PFSK-1 (cell line): ENCODE measurements around the gene CALHM4.

Experiments
- POLR2AphosphoS5 ChIP-seq: IDR thresholded peaks from 2 replicates; pipeline ENCODE4 v1.6.1; 2012; ENCODE audit warnings: low read depth, mild to moderate bottlenecking, control low read depth, low read length, moderate library complexity
- SIN3A ChIP-seq: IDR thresholded peaks from 2 replicates; pipeline ENCODE4 v1.6.1; 2012; ENCODE audit warnings: mild to moderate bottlenecking, low read length, moderate library complexity, borderline replicate concordance; ENCODE audit not compliant: insufficient read depth
- TAF1 ChIP-seq: IDR thresholded peaks from 2 replicates; pipeline ENCODE4 v1.6.1; 2012; ENCODE audit warnings: low read length, control low read depth, borderline replicate concordance; ENCODE audit not compliant: insufficient read depth
- TF ChIP-seq, protein P1 (sequence below), 2 experiments: IDR thresholded peaks; 2 replicates each; pipeline versions ENCODE4 v1.6.1 to v1.8.0; 2011 to 2012; ENCODE audit warnings: low read depth in 2 of 2, low read length in 2 of 2, control low read depth in 1 of 2, inconsistent platforms in 1 of 2, mild to moderate bottlenecking in 1 of 2, moderate library complexity in 1 of 2; ENCODE audit not compliant: insufficient read depth in 1 of 2

DNA sequence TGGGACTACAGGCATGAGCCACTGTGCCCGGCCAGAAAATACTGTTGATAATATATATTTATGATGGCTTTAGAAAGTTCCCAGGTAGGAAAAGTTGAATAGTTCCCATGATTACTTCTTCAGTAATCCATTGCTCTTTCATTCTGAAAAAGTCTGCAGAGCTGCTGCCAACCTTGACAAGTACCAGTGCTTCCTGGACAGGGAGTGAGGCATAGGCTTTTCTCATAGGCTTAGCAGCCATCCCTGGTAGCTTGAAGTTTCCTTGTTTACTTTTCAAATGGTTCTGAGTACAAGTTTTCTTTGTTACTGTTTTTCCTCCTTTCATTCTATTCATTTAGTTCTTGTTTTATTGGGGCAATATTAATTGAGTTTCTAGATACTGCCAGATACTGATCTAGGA lies 25.6 kb downstream of the CALHM4 start:
- TF ChIP-seq SIN3A (no peak), POLR2AphosphoS5 (no peak), TAF1 (no peak)
- TF ChIP-seq, protein P1, sequence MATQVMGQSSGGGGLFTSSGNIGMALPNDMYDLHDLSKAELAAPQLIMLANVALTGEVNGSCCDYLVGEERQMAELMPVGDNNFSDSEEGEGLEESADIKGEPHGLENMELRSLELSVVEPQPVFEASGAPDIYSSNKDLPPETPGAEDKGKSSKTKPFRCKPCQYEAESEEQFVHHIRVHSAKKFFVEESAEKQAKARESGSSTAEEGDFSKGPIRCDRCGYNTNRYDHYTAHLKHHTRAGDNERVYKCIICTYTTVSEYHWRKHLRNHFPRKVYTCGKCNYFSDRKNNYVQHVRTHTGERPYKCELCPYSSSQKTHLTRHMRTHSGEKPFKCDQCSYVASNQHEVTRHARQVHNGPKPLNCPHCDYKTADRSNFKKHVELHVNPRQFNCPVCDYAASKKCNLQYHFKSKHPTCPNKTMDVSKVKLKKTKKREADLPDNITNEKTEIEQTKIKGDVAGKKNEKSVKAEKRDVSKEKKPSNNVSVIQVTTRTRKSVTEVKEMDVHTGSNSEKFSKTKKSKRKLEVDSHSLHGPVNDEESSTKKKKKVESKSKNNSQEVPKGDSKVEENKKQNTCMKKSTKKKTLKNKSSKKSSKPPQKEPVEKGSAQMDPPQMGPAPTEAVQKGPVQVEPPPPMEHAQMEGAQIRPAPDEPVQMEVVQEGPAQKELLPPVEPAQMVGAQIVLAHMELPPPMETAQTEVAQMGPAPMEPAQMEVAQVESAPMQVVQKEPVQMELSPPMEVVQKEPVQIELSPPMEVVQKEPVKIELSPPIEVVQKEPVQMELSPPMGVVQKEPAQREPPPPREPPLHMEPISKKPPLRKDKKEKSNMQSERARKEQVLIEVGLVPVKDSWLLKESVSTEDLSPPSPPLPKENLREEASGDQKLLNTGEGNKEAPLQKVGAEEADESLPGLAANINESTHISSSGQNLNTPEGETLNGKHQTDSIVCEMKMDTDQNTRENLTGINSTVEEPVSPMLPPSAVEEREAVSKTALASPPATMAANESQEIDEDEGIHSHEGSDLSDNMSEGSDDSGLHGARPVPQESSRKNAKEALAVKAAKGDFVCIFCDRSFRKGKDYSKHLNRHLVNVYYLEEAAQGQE (IDR thresholded peaks at IDR 0.05; ENCODE audit: insufficient read depth in 1 of 2, low read depth in 2 of 2, low read length in 2 of 2): no peak
